Measurements from ENCODE around the gene PHF19.

Gene PHF19
- long read RNA-seq, donor 1, partial matches to known transcripts, result 0 of 2 reads
- long read RNA-seq, donor 1, other reads (novel, unspliced or antisense), result 0 of 2 reads
- long read RNA-seq, donor 2, partial matches to known transcripts, result 0 of 3 reads
- long read RNA-seq, donor 2, other reads (novel, unspliced or antisense), result 0 of 3 reads
- long read RNA-seq, donor 3, partial matches to known transcripts, result 0 of 3 reads
- long read RNA-seq, donor 3, other reads (novel, unspliced or antisense), result 0 of 3 reads
- long read RNA-seq, donor 4, partial matches to known transcripts, result 0 of 1 reads
- long read RNA-seq, donor 4, other reads (novel, unspliced or antisense), result 0 of 1 reads
- long read RNA-seq, donor 5, full-length matches to known transcripts, result 9 of 9 reads
- long read RNA-seq, donor 5, partial matches to known transcripts, result 0 of 9 reads
- long read RNA-seq, donor 5, other reads (novel, unspliced or antisense), result 0 of 9 reads
- long read RNA-seq, donor 6, full-length matches to known transcripts, result 3 of 3 reads
- long read RNA-seq, donor 6, partial matches to known transcripts, result 0 of 3 reads
- long read RNA-seq, donor 6, other reads (novel, unspliced or antisense), result 0 of 3 reads
- long read RNA-seq, donor 7, full-length matches to known transcripts, result 8 of 45 reads
- long read RNA-seq, donor 7, partial matches to known transcripts, result 37 of 45 reads
- long read RNA-seq, donor 7, other reads (novel, unspliced or antisense), result 0 of 45 reads
- long read RNA-seq, donor 8, full-length matches to known transcripts, result 6 of 6 reads
- long read RNA-seq, donor 8, partial matches to known transcripts, result 0 of 6 reads
- long read RNA-seq, donor 8, other reads (novel, unspliced or antisense), result 0 of 6 reads

DNA sequence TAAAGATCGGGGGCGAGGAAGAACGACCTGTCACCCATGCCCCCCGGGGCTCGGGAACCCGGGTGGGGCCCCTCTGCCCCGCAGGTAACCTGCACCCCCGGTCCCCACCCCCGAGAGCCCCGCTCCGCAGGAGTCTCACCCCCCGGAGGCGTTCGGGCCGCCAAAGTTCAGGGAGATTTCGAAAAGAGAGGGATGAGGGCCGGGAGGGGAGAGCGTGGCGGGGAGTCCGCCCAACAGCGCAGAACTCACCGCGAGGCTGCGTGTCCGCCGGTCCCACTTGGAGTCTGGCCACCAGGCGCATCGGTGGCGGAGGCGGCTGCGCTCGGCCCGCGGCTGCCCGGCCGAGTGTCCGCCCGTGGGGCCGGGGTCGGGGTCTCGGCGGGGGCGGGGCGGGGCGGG, at the start of gene PHF19:
PHF19 (minus strand) TSS at position 347 of the 399 bp plus-strand sequence. CDS start 2,447 bp downstream, outside the sequence.
- no peak for DNase-seq

- no peak for DNase-seq
Measured at GRCh38 chr9:120926397-120926928, 49.5 kb upstream of the PHF19 start, which contains the start of gene TRAF1. Gene TRAF1 (minus strand): TSS chr9:120926796. CDS start chr9:120926075, 721 bp downstream.

DNA sequence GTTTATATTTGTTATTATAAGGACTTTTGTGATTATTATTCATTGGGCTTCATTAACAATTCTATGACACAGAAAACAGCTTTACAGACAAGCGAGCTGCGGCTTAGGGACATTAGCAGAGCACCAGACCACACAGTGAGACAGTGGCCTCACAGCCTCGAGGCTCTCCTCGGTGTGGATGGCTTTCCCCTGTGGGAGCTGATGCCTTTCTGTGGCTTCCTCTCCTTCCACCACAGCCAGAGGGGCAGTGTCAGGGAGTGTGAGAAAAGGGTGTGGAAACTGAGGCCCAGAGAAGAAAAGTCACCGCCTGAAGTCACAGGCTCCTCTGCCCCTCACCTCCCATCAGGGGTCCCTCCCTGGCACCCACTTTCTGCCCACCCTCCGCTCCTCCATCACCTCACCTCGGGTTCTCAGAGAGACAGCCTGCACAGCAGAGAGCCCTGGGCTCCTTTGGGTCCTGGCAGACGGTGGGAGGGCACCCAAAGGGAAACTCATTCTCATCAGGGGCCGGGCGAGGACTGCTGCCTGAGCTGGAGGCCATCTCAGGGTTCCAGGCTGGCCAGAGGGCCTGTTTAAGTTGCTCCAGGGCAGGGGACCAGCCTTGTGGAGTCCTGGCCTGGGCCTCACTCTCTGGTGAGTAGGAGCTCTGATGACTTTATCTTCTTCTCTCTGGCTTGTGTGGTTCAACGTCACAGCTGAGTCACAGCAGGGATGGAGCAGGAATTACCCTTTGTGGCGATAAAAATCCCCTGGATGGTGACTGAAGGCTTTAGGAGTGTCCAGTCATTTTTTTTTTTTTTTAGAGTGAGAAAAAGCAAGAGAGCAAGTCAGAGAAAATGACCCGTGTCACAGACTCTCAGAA, 48.8 kb upstream of the PHF19 start:
- no peak for DNase-seq

GRCh38 chr9:120924698-120925534, 47.9 kb upstream of the PHF19 start:
- no peak for DNase-seq

DNA sequence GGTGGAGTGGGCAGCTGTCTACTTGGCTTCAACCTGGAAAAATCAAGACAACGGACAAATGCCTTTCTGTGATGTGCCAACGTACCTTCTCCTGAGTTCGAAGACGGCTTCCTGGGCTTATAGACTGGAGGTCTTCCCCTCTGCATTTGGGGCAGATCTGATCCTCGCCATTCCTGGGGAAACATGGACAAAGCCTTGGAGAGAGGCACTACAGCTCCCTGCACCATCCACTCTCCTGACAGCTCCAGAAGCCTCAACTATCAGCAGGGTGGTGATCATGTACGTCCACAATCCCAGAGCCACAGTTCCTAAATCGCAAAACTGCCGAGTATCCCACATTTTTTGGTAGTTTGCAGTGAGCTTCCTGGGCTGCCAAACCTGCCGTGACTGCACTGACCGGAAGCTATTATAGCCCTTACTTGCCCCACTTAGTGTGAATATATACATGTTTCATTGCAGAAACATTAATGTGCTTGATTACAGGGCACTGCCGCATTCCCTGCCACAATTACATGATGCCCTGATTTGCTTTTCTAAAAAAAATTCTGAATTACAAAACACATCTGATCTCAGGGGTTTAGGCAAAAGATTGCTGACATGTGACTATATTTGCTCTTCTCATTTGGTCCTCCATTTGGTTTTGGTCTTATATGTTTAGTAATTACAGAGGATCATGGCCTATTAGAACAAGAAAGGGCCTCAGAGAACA, 46.8 kb upstream of the PHF19 start:
- DNase-seq, result no peak

GRCh38 chr9:120922404-120923195, 45.6 kb upstream of the PHF19 start:
- no peak for DNase-seq

DNA sequence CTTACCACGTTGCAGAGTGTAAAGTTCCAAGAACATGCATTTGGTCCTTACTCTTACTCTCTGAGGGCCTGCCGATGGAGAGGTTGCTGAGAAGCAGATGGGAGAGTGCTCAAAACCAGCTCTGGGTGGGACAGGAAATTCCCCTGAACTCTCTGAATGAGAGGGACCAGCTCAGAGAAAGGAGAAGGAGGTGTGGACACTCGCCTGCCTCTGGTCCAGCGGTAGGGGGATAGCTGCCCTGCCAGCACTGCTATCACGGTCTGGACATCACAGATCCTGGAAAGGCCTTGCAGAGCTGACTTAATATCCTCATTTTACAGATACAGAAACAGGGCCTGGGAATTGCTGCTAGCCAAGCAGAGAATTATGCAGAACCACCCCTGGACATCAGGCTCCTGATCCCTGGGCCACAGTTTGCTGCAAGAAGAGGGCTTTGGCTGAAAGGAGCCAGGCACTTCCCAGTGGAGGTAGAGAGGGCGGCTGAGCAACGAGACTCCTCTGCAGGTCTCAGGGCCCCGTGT, 44.7 kb upstream of the PHF19 start:
- no peak for DNase-seq

DNA sequence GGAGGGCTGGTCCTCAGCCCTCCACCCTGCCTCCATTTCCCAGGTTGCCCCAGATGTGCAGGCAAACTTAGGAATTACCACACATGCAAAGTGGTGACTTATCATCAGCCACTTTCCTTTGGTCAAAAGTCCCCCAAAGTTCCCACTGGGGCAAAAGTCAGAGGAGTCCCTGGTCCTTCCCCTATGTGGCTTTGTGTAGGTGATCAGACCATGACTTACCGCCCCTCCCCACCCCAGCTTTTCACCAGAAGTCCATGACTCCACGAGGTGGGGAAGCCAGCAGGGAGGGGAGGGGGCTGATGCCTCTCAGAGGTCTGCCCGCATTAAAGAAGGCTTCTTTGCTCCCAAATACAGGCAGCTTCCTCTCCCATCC, 43.8 kb upstream of the PHF19 start:
- no peak for DNase-seq

- no peak for DNase-seq
Measured at GRCh38 chr9:120919843-120920805, 43.1 kb upstream of the PHF19 start.

GRCh38 chr9:120918931-120919842, 42.2 kb upstream of the PHF19 start:
- no peak for DNase-seq

GRCh38 chr9:120917929-120918762, 41.2 kb upstream of the PHF19 start:
- DNase-seq, result no peak

DNA sequence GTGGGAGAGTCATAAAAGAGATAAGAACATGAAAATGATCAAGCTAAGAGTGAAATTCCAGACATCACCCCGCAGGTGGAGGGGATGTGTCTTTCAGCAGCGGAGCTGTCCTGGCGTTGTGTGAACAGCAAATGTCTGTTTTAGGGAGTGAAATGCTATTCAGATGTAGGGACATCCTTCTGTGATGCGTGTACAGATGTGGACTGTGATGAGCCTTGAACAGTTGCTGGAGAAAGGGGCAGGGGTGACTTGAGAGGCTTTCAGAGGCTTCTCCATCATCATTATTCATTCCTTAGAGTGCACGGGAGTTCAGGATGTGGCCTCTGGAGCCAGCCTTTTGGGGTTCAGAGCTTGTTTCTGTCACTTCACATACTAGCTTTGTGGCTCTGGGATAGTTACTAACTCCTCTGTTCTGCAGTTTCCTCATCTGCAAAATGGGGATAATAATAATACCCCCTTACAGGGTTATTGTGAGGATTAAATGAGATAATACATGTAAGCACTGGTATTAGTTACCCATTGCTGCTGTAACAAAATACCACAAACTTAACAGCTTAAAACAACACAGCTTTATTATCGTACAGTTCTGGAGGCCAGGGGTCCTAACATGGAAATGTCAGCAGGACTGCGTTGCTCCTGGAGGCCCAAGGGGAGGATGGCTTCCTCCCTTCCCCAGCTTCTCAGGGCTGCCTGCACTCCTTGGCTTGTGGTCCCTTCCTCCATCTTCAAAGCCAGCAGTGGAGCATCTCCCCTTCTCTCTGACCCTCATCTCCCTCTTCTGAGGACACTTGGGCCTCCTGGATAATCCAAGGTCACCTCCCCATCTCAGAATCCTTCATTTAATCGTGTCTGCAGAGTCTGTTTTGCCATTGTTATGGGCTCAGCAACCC, 40.2 kb upstream of the PHF19 start:
- no peak for DNase-seq

DNA sequence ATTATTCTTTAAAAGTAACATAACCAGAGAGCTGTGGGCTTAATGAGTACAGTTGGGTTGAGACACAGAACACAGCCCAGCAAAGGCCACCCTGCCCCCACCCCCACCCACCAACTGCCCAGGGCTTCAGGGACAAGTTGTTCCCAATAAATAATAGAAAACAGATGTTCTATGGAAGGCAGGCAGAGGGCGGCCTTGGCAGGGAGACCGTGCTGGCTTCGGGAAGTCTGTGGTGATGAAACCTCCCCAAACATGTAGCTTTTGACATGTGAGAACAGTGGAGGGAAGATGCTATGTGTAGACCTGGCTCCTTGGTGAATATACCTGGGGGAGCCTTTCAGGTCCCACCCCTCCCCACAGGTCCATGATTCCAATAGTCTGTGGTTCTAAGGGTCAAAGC, 39.6 kb upstream of the PHF19 start:
- DNase-seq, result no peak

DNA sequence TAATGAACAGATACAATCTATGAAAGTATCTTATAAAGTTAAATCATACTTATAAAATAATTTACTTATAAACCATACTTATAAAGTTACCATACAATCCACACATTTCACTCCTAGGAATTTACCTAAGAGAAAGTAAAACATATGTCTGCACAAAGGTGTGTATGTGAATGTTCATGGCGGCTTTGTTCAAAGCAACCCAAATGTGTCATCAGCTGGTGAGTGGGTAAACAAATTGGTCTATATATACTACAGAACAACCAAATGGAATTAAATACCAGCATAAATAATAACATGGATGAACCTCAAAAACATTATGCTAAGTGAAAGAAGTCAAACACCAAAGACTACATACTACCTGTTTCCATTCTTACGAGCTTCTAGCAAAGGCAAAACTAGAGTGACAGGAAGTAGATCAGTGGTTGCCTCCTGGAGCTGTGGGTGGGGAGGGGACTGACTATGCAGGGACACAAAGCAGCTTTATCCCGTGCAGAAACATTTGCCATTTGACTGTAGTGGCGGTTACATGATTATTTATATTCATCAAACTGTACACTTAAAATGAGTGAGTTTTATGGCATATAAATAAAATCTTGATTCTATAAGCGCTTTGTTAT, 39.0 kb upstream of the PHF19 start:
- no peak for DNase-seq

GRCh38 chr9:120914953-120915352, 38.0 kb upstream of the PHF19 start:
- no peak for DNase-seq

Measured in right kidney (tissue), 9 donors.